ENCODE data around the gene TIE1.

DNA sequence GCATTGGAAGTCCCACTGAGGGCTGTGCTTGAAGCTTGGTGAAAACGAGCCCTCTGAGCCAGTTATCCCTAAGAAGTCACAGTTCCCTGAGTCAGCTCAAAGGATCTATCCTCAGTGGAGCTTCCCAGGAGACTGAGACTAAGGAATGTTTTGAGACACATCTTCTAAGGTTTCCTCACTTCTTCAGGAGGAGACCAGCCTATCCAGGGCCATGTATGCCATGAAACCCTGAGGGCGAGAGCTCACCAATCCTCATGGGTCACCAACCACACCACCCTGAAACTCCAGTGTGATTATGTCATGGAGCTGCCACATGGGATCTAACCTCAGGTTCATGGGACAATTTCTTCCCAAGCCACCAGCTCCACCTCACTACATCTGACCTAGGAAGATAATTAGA is 7.6 kb upstream of the TIE1 start:
- TF ChIP-seq, protein P1, sequence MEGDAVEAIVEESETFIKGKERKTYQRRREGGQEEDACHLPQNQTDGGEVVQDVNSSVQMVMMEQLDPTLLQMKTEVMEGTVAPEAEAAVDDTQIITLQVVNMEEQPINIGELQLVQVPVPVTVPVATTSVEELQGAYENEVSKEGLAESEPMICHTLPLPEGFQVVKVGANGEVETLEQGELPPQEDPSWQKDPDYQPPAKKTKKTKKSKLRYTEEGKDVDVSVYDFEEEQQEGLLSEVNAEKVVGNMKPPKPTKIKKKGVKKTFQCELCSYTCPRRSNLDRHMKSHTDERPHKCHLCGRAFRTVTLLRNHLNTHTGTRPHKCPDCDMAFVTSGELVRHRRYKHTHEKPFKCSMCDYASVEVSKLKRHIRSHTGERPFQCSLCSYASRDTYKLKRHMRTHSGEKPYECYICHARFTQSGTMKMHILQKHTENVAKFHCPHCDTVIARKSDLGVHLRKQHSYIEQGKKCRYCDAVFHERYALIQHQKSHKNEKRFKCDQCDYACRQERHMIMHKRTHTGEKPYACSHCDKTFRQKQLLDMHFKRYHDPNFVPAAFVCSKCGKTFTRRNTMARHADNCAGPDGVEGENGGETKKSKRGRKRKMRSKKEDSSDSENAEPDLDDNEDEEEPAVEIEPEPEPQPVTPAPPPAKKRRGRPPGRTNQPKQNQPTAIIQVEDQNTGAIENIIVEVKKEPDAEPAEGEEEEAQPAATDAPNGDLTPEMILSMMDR (conservative IDR thresholded peaks at IDR 0.05; ENCODE audit: low read length): no peak
- TF ChIP-seq EZH2phosphoT487 (IDR thresholded peaks at IDR 0.05; ENCODE audit: borderline replicate concordance, low read depth, low read length): no peak
